H1 (cell line): ENCODE results near the gene AP2A2. TPM values are rescaled to one million over a fixed set of nuclear protein-coding genes. Genes with fewer than 3 reads are reported as not detected.

Experiments used
- CTCF ChIA-PET: fragments of 300-600 bp; sonication (Branson Sonifier 250); formaldehyde crosslinking; loops from one replicate; lab custom pipeline; 2021; ENCODE audit not compliant: partially characterized antibody; lab: Charles Lee
- POLR2A ChIA-PET: fragments of 300-600 bp; sonication (Branson Sonifier 250); formaldehyde crosslinking; loops from one replicate; lab custom pipeline; 2021; ENCODE audit warnings: inconsistent platforms; ENCODE audit not compliant: partially characterized antibody; lab: Charles Lee
- DNase-seq, 2 experiments: peaks; one replicate each; pipeline versions ENCODE4 v3.0.0 to v3.0.0-alpha.2; 2010 to 2022; ENCODE audit warnings: low spot score in 2 of 2, low read depth in 1 of 2, mixed read lengths in 1 of 2
- FAIRE-seq: peaks from 2 replicates; lab custom pipeline; 2011; peaks lifted over from hg19 to GRCh38; lab: Jason Lieb, UNC
- H2AFZ ChIP-seq: 2 replicates; pipeline ENCODE4 v1.8.1; 2012; ENCODE audit warnings: low read length, inconsistent platforms
- H2AK5ac ChIP-seq: 2 replicates; pipeline ENCODE4 v1.6.1; 2013; ENCODE audit warnings: low read depth, low read length
- H2BK120ac ChIP-seq: replicated peaks from 2 replicates; pipeline ENCODE3; 2013; ENCODE audit warnings: low read depth, low read length, inconsistent platforms
- H2BK12ac ChIP-seq: 2 replicates; pipeline ENCODE4 v1.6.1; 2013; ENCODE audit warnings: low read depth, low read length
- H2BK15ac ChIP-seq: 2 replicates; pipeline ENCODE4 v1.6.1; 2013; ENCODE audit warnings: low read length
- H2BK20ac ChIP-seq: 2 replicates; pipeline ENCODE4 v1.6.1; 2013; ENCODE audit warnings: low read length
- H2BK5ac ChIP-seq: 2 replicates; pipeline ENCODE4 v1.6.1; 2013; ENCODE audit warnings: low read depth, low read length
- H3K14ac ChIP-seq: 2 replicates; pipeline ENCODE4 v1.6.1; 2013; ENCODE audit warnings: inconsistent platforms; ENCODE audit not compliant: insufficient read length
- H3K18ac ChIP-seq: 2 replicates; pipeline ENCODE4 v1.6.1; 2013; ENCODE audit warnings: low read length; ENCODE audit errors: extremely low read depth
- H3K23ac ChIP-seq: 2 replicates; pipeline ENCODE4 v1.6.1; 2013; ENCODE audit warnings: inconsistent platforms; ENCODE audit not compliant: insufficient read length
- H3K23me2 ChIP-seq: 2 replicates; pipeline ENCODE4 v1.6.1; 2013; ENCODE audit warnings: low read depth, low read length
- H3K27ac ChIP-seq: 2 replicates; pipeline ENCODE4 v1.6.1; 2011; ENCODE audit warnings: low read depth, low read length, inconsistent platforms
- H3K27me3 ChIP-seq, 4 experiments: replicated peaks in 1 of 4; 1 replicate in 1 of 4; 2 replicates in 3 of 4; pipeline versions ENCODE4 v1.6.1 to v1.8.1; 2011 to 2013; ENCODE audit warnings: low read length in 3 of 4, mild to moderate bottlenecking in 3 of 4, inconsistent platforms in 2 of 4, mixed read lengths in 2 of 4, moderate library complexity in 1 of 4; ENCODE audit not compliant: control insufficient read depth in 3 of 4, insufficient read depth in 3 of 4; ENCODE audit errors: extremely low read depth in 1 of 4
- H3K36me3 ChIP-seq, 4 experiments: 2 replicates each; pipeline versions ENCODE4 v1.6.1 to v1.8.1; 2011 to 2013; ENCODE audit warnings: mild to moderate bottlenecking in 4 of 4, low read length in 3 of 4, moderate library complexity in 2 of 4, control low read depth in 1 of 4, inconsistent platforms in 1 of 4; ENCODE audit not compliant: insufficient read depth in 4 of 4, control insufficient read depth in 2 of 4
- H3K4ac ChIP-seq: replicated peaks from 2 replicates; pipeline ENCODE3; 2013; ENCODE audit warnings: low read length, low read depth, mixed read lengths, inconsistent platforms; ENCODE audit not compliant: insufficient read length
- H3K4me1 ChIP-seq, 4 experiments: replicated peaks in 1 of 4; 1 replicate in 1 of 4; 2 replicates in 3 of 4; pipeline versions ENCODE4 v1.6.1 to v1.8.1; 2011 to 2013; ENCODE audit warnings: low read length in 3 of 4, inconsistent platforms in 2 of 4, mixed read lengths in 1 of 4; ENCODE audit not compliant: insufficient read depth in 4 of 4, control insufficient read depth in 3 of 4
- H3K4me2 ChIP-seq, 2 experiments: 2 replicates each; pipeline versions ENCODE4 v1.6.1 to v1.8.1; 2011 to 2013; ENCODE audit warnings: low read depth in 2 of 2, low read length in 2 of 2, control low read depth in 1 of 2, inconsistent platforms in 1 of 2, mild to moderate bottlenecking in 1 of 2; ENCODE audit not compliant: insufficient read depth in 1 of 2
- H3K4me3 ChIP-seq, 4 experiments: fragments of 200-600, 300-600 bp in 1 of 4; sonication (generic), shearing (Covaris generic), sonication (Bioruptor Twin) in 1 of 4; 2 replicates each; pipeline versions ENCODE4 v1.5.1 to v1.8.1; 2011 to 2016; ENCODE audit warnings: low read length in 4 of 4, low read depth in 3 of 4, control low read depth in 2 of 4, inconsistent platforms in 2 of 4, mild to moderate bottlenecking in 2 of 4, mixed read lengths in 1 of 4, moderate library complexity in 1 of 4; ENCODE audit not compliant: insufficient read depth in 2 of 4; ENCODE audit errors: extremely low read depth in 1 of 4
- H3K56ac ChIP-seq: replicated peaks from 2 replicates; pipeline ENCODE3; 2013; ENCODE audit warnings: low read depth, mild to moderate bottlenecking, mixed read lengths, low read length, inconsistent platforms; ENCODE audit not compliant: insufficient read length
- H3K79me1 ChIP-seq: 2 replicates; pipeline ENCODE4 v1.6.1; 2013; ENCODE audit warnings: low read depth, low read length, control low read depth
- H3K79me2 ChIP-seq, 2 experiments: 2 replicates each; pipeline versions ENCODE4 v1.6.1 to v1.8.1; 2012 to 2013; ENCODE audit warnings: low read length in 2 of 2, mild to moderate bottlenecking in 2 of 2, inconsistent platforms in 1 of 2; ENCODE audit not compliant: insufficient read depth in 2 of 2, control insufficient read depth in 1 of 2
- H3K9ac ChIP-seq, 4 experiments: replicated peaks in 1 of 4; 1 replicate in 1 of 4; 2 replicates in 3 of 4; pipeline versions ENCODE4 v1.6.1 to v1.8.1; 2011 to 2013; ENCODE audit warnings: low read depth in 3 of 4, low read length in 3 of 4, control low read depth in 2 of 4, mild to moderate bottlenecking in 2 of 4, moderate library complexity in 2 of 4, inconsistent platforms in 1 of 4; ENCODE audit errors: extremely low read depth in 1 of 4
- H3K9me3 ChIP-seq, 2 experiments: 2 replicates each; pipeline versions ENCODE4 v1.6.1 to v1.8.1; 2012 to 2013; ENCODE audit warnings: mild to moderate bottlenecking in 2 of 2, moderate library complexity in 2 of 2, control low read depth in 1 of 2, inconsistent platforms in 1 of 2, low read depth in 1 of 2, low read length in 1 of 2, mixed read lengths in 1 of 2; ENCODE audit not compliant: insufficient read depth in 2 of 2
- H4K20me1 ChIP-seq, 2 experiments: replicated peaks in 1 of 2; 2 replicates each; pipeline versions ENCODE3 to v1.8.1; 2011 to 2013; ENCODE audit warnings: inconsistent platforms in 2 of 2, low read length in 2 of 2, mild to moderate bottlenecking in 1 of 2; ENCODE audit not compliant: insufficient read depth in 2 of 2, control insufficient read depth in 1 of 2
- H4K5ac ChIP-seq: 2 replicates; pipeline ENCODE4 v1.6.1; 2013; ENCODE audit warnings: low read length, low read depth, mixed read lengths, inconsistent platforms; ENCODE audit not compliant: insufficient read length
- H4K8ac ChIP-seq: 2 replicates; pipeline ENCODE4 v1.8.0; 2013; ENCODE audit warnings: mild to moderate bottlenecking, moderate library complexity, low read length, inconsistent platforms; ENCODE audit not compliant: insufficient read depth; ENCODE audit errors: extremely low read depth
- H4K91ac ChIP-seq: replicated peaks from 2 replicates; pipeline ENCODE3; 2013; ENCODE audit warnings: low read length, mixed read lengths, inconsistent platforms; ENCODE audit not compliant: insufficient read length
- CBX5 ChIP-seq: fragments of 300-800, 300-1000 bp; sonication (generic); IDR thresholded peaks from 2 replicates; pipeline ENCODE4 v1.7.1; 2016; ENCODE audit warnings: antibody characterized with exemption, low read length, low read depth
- CEBPB ChIP-seq: IDR thresholded peaks from 2 replicates; pipeline ENCODE4 v1.6.1; 2012; ENCODE audit warnings: low read depth, low read length
- CREB1 ChIP-seq: IDR thresholded peaks from 2 replicates; pipeline ENCODE4 v1.6.1; 2012; ENCODE audit warnings: inconsistent platforms
- GABPA ChIP-seq: IDR thresholded peaks from 2 replicates; pipeline ENCODE4 v1.6.1; 2011; ENCODE audit warnings: mild to moderate bottlenecking, low read length, moderate library complexity, borderline replicate concordance; ENCODE audit not compliant: insufficient read depth
- RAD21 ChIP-seq, 2 experiments: IDR thresholded peaks in 1 of 2; conservative IDR thresholded peaks in 1 of 2; 2 replicates each; pipeline ENCODE4 v1.6.1; 2011; ENCODE audit warnings: low read depth in 2 of 2, low read length in 2 of 2, improper control_type of control experiment in 1 of 2, inconsistent platforms in 1 of 2, mild to moderate bottlenecking in 1 of 2, moderate library complexity in 1 of 2
- RFX5 ChIP-seq: IDR thresholded peaks from 2 replicates; pipeline ENCODE4 v1.6.1; 2011; ENCODE audit warnings: low read depth, low read length, improper control_type of control experiment, borderline replicate concordance
- TAF1 ChIP-seq: IDR thresholded peaks from 2 replicates; pipeline ENCODE4 v1.6.1; 2011; ENCODE audit warnings: mild to moderate bottlenecking, low read depth, low read length
- WGBS, 2 experiments: shearing (Covaris generic) in 1 of 2; methylation state at CpG; one replicate each; pipeline versions ENCODE4 v1.1.6 to v1.1.7; 2013 to 2015; ENCODE audit warnings: low lambda C conversion rate in 2 of 2, mixed read lengths in 2 of 2, inconsistent platforms in 1 of 2, low coverage in 1 of 2, missing lambda C conversion rate in 1 of 2; ENCODE audit not compliant: insufficient replicate concordance in 2 of 2, insufficient coverage in 1 of 2, insufficient read length in 1 of 2; ENCODE audit errors: extremely low coverage in 1 of 2, missing lambda C conversion rate in 1 of 2; 5-methylcytosine and 5-hydroxymethylcytosine counted together
- polyA plus RNA-seq, 7 experiments: library from polyadenylated mRNA; depleted of rRNA in 3 of 7; stranded (reverse) in 5 of 7; unstranded in 2 of 7; fragments of >200 nt in 5 of 7; fragments of 200-250 nt in 2 of 7; gene quantifications; 1 replicate in 5 of 7; 2 replicates in 1 of 7; 4 replicates in 1 of 7; pipeline versions ENCODE4 v1.2.1 to v1.2.3, GENCODE V29; 2011 to 2013; ENCODE audit warnings: missing spikeins in 2 of 7, mixed read lengths in 2 of 7
- total RNA-seq: library from RNA; stranded (reverse); fragmentation: NEBNext Ultra II Directional; extraction: Animal tissue kit (Norgen Biotek cat#: 25700); gene quantifications from 2 replicates; pipeline ENCODE4 v1.2.1, GENCODE V29; 2021
- TF ChIP-seq, protein P1 (sequence below): IDR thresholded peaks from 2 replicates; pipeline ENCODE4 v1.6.1; 2012; ENCODE audit warnings: inconsistent platforms

AP2A2 gene
- total and polyA plus RNA-seq, 2 of the 8 experiments (the other 6 are each of a cell fraction or from before 2014, with no cell fraction given): 50.0 to 65.0 TPM

DNA sequence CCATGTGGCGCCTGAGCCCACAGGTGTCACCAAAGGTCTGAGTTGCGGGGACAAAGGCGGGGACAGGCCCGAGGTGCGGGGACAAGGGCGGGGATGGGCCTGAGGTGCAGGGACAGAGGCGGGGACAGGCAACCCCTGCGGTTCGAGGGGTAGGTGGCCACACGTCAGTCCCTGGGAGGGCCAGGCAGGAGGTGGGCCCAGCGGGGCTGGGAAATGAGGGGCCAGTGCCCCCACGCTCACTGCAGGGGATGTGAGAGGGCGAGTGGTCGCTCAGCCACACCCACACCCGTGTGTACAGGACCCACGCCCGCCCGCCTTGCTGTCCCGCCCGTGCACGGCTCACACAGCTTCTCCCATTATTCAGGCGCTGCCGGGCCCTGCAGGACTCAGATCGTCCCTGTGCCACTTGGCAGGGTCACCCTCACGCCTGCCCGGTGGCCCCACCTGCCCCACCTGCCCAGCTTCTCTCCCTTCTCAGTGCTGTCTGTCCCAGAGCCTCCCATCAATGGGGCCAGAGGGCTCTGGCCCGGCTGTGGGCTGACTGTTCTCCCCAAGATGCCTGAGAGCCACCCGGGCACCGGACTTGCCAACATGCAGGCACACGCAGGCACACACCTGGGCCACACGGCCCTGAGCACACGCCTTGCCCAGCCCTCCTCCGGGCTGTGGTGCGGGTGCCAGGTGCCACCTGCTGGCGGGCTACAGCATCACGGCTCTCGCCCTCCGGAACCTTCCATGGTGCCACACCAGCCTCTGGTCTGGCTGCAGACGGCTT lies 125.1 kb downstream of the AP2A2 start:
- Histone ChIP-seq H2BK15ac (peak overlapping the region; percentile 46), H3K27ac (no peak overlapping the region), H3K23ac (no peak overlapping the region), H2BK20ac (no peak overlapping the region; the same call in 1 of the 2 replicates), H2BK12ac (peak overlapping the region; percentile 68; the same call in 1 of the 2 replicates), H3K23me2 (no peaks in the 10 kb centered on the region), H3K79me1 (no peaks in the 10 kb centered on the region), H4K91ac (peak overlapping the region; percentile 35), H4K8ac (peak overlapping the region; percentile 16; the same call in 1 of the 2 replicates), H3K9ac (no peak overlapping the region), H3K36me3 (no peaks in the 10 kb centered on the region), H2BK5ac (no peak overlapping the region), H2AK5ac (no peak overlapping the region; the same call in 1 of the 2 replicates), H4K5ac (no peak overlapping the region), H3K14ac (no peak overlapping the region), H3K18ac (no peak overlapping the region; the same call in none of the 2 replicates), H3K9me3 (no peaks in the 10 kb centered on the region), H2AFZ (no peak overlapping the region), H4K20me1 (no peaks in the 10 kb centered on the region), H3K4ac (no peak overlapping the region), H3K4me3 (no peak overlapping the region), H3K4me1 (no peaks in the 10 kb centered on the region), H3K79me2 (no peaks in the 10 kb centered on the region), H3K56ac (no peak overlapping the region), H3K4me2 (no peak overlapping the region), H3K27me3 (no peaks in the 10 kb centered on the region; a peak in 1 of 7 replicates), H2BK120ac (no peak overlapping the region)
- FAIRE-seq (no peak), DNase-seq (peak; percentile 49 to 88)
- ChIA-PET CTCF (interaction anchor here (0.6 to 2.6 kb wide), 48 partner anchors 10 to 210 kb away, joined by 3 to 22 read pairs (median 4); partner anchors contain the start of genes AP2A2 and MUC2), POLR2A (interaction anchor here (0.6 to 1.7 kb wide), 8 partner anchors 17 to 194 kb away, joined by 3 to 5 read pairs (median 3); no protein-coding TSS in a partner anchor)
- WGBS, 2 experiments: 76% methylated on average over 25 of the region's 39 CpGs; no CpG with 5 or more reads in 1 of the 2 experiments
- TF ChIP-seq CREB1 (peak; percentile 31; the same call in 1 of the 2 replicates), GABPA (peak; percentile 78; the same call in 1 of the 2 replicates), CBX5 (no peak), CEBPB (no peak), RAD21 (IDR thresholded peaks at IDR 0.05 in 1 of 2, conservative IDR thresholded peaks at IDR 0.05 in 1 of 2; ENCODE audit: low read depth in 2 of 2, low read length in 2 of 2) (peak; percentile 97 to 98), TAF1 (no peak), RFX5 (no peak)
- TF ChIP-seq, protein P1, sequence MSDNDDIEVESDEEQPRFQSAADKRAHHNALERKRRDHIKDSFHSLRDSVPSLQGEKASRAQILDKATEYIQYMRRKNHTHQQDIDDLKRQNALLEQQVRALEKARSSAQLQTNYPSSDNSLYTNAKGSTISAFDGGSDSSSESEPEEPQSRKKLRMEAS: peak; percentile 77
